ENCODE results near the gene PC.
"Not testable (repeated sequence)": the region's sequence is repeated elsewhere in the genome, so short reads cannot be mapped to it uniquely, and the experiment has no call there.

PC gene

DNA sequence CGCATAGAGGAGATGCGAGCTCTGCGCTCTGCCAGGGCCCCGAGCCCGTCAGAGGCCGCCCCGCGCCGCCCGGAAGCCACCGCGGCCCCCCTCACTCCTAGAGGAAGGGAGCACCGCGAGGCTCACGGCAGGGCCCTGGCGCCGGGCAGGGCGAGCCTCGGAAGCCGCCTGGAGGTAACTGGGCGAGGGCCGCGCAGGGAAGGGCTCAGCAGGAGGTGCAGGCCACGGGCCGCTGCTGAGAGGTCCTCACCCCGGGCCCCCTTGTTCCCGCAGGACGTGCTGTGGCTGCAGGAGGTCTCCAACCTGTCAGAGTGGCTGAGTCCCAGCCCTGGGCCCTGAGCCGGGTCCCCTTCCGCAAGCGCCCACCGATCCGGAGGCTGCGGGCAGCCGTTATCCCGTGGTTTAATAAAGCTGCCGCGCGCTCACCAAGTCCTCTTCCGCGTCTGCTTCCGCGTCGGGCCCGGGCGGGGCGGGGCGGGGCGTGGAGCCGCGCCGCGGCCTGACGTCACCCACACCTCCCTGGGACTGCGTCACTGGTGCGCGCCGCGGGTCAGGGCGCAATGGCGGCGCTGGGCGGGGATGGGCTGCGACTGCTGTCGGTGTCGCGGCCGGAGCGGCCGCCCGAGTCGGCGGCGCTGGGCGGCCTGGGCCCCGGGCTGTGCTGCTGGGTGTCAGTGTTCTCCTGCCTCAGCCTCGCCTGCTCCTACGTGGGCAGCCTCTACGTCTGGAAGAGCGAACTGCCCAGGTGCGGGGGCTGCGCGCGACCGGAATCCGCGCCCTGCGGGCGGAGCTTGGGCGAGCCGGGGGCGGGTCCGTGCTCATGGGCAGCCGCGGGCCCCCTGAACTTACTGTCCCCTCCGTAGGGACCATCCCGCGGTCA is 115.0 kb downstream of the PC start, which contains the start of gene RCE1:
TSS of gene RCE1 (plus strand) at position 546 of the 880 bp plus-strand sequence. CDS start at position 561, 15 bp downstream.
- DNase-seq (ENCODE audit: low read depth in 2 of 2) = peak; percentile 76 to 84

DNA sequence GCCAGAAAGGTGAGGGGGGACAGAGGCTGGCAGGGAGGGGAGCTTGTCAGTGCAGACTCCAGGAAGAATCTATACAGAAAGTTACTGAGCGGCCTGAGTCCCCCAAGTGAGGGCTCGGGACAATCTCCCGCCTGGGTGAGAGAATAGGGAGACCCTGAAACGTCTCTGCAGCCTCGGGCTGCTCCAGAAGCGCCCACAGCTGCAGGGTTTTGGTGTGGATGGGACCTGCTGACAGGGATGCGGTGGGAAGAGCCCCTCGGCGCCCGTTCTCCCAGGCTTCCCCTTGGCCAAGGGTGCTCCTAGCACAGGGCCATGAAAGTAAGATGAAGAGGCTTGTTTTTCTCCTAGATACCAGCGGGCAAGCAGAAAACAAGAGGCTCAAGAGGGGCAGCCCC is 115.7 kb downstream of the PC start:
- no peak for DNase-seq (ENCODE audit: low read depth in 2 of 2)

DNA sequence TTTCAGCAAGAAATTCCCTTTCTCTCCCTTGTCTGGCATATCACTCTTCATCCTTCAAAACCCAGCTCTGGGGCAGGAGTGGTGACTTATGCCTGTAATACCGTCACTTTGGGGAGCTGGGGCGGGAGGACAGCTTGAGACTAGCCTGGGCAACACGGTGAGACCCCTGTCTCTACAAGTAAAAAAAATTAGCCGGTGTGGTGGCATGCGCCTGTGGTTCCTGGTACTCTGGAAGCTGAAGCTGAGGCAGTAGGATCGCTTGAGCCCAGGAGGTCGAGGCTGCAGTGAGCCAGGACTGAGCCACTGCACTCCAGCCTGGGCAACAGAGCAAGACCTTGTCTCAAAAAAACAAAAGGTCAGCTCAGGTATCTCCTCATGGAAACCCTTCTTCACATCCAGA is 116.3 kb downstream of the PC start:
- no peak for DNase-seq (ENCODE audit: low read depth in 2 of 2)

DNA sequence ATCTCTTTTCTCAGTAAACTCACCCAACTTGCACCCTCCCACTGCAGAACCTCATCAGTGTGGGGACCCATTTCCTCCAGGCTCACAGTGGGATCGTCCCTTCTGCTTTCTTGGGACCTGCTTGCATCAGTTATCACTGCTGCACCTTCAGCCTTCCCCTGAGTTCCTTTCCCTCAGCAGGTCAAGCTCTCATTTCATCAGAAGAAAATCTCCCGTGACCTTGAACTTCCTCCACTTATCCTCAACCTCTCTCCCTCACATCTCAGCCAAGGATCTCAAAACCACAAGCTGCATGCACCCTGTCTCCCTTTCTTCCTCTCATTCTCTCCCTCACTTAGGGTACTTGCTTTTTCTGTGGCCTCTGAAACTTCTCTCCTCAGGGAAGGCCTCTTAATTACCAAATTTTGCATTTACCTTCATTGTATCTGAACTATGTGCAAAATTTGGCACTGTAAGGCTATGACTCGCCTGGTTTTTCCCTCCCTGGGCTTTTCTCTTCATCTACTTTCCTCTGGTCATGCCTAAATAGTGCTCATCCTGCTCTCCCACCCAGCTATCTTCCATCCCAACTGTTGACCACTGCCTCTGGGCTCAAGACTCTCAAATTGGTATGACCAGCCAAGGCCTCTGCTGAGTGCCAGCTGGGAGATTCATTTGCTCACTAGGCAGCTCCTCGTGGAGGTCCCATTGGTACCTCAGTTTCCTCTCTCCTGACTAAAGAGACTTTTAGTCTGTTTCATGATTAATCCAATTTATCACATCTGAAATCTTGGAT is 117.7 kb downstream of the PC start:
- DNase-seq (ENCODE audit: low read depth in 2 of 2) = no peak

DNA sequence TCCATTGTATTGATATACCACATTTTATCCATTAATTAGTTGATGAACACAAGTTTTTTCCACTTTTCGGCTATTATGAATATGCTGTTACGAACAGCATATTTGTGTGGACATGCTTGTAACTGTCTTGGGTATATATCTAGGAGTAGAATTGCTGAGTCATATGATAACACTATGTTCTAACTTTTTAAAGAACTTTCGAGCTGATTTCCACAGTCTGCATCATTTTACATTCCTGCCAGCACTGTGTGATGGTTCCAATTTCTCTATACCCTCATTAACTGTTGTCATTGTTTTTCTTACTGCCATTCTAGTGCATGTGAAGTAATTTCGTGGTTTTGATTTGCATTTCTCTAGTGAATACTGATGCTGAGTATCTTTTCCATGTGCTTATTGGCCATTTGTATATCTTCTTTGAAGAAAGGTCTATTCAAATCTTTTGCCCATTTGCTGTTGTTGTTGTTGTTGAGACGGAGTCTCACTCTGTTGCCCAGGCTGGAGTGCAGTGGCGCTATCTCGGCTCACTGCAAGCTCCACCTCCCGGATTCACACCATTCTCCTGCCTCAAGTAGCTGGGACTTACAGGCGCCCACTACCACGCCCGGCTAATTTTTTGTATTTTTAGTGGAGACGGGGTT is 122.3 kb downstream of the PC start:
- no peak for DNase-seq (ENCODE audit: low read depth in 2 of 2)

DNA sequence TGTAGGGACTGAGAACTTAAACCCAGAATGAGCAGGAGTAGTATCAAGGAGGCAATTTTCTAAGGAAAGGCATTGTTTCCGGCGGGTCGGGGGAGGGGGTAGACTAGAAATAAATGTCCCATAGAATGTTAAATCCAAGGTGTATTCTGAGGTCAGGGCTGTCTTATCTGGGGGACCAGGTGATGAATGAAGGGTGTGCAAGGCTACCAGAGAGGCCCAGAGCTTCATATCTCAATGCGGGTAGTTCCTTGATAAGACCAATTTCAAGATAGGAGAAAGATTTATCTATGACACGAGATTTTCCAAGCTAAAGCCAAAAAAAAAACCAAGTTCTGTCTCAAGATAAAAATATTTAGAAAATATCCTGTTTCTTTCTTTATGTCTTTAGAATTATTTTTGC is 123.2 kb downstream of the PC start:
- DNase-seq (ENCODE audit: low read depth in 2 of 2) = no peak

DNA sequence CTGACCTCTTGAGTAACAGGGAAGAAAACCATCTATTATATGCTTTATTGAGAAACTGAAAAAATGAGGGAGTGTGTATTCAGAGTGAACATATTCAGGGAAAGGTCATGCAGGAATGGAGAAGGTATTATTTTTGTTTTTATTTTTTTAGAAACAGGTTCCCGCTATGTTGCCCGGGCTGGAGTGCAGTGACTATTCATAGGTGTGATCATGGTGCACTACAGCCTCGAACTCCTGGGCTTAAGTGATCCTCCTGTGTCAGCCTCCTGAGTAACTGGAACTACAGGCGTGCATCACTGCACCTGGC is 123.7 kb downstream of the PC start:
- DNase-seq (ENCODE audit: low read depth in 2 of 2) = no peak

DNA sequence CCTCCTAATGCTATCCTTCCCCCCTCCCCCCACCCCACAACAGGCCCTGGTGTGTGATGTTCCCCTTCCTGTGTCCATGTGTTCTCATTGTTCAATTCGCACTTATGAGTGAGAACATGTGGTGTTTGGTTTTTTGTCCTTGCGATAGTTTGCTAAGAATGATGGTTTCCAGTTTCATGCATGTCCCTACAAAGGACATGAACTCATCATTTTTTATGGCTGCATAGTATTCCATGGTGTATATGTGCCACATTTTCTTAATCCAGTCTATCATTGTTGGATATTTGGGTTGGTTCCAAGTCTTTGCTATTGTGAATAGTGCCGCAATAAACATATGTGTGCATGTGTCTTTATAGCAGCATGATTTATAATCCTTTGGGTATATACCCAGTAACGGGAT is 133.6 kb downstream of the PC start:
- DNase-seq (ENCODE audit: low read depth in 2 of 2) = not testable (repeated sequence)

DNA sequence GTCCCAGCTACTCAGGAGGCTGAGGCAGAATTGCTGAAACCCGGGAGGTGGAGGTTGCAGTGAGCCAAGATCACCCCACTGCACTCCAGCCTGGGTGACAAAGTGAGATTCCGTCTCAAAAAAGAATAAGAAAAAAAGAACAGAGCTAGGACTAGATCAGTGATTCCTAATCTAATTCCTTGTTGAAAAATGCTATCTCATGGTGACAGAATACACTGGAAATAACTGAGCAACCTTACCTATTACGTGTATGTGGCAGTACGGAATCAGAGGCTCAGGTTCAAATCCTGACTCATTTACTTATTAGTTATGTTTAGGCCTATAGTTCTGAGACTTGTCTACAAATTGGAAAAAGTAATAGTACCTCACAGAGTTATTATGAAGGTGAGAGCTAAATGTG is 134.5 kb downstream of the PC start:
- DNase-seq (ENCODE audit: low read depth in 2 of 2) = no peak

DNA sequence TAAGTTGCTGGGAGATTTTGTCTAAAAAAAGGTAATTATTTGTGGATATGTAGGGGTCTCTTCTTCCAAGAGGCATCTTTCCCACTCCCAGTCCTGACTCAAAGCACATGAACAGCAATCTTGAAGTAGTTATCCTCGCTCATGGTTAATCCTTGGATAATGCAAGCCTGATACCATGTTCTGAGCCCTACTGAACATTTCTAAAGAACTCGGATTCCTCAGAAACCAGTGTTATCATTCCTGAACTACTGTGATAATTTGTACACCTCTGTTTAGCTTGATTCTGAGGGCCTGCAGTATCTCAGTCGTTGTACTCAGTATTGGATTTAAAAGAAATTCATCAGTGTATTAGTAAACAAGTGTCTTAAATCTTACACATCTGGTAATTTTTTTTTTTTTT is 137.3 kb downstream of the PC start:
- no peak for DNase-seq (ENCODE audit: low read depth in 2 of 2)

DNA sequence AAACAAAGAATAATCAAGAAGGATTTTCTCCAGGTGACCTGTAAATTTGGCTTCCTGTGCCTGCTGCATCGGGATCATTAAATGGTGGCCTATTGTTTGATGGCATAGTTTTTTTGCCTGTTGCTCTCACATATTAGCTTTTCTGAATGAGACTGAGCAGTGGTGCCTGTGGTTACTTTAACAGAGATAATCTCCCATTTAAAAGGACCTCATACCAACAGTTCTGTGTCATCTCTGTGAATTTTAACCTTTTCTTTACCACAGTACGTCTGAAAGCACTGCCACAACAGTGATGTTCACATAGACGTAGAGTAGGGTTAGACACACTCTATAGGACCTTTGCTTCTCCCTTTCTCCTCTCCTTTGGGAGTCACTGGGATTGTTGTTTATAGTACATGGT is 137.8 kb downstream of the PC start:
- no peak for DNase-seq (ENCODE audit: low read depth in 2 of 2)

DNA sequence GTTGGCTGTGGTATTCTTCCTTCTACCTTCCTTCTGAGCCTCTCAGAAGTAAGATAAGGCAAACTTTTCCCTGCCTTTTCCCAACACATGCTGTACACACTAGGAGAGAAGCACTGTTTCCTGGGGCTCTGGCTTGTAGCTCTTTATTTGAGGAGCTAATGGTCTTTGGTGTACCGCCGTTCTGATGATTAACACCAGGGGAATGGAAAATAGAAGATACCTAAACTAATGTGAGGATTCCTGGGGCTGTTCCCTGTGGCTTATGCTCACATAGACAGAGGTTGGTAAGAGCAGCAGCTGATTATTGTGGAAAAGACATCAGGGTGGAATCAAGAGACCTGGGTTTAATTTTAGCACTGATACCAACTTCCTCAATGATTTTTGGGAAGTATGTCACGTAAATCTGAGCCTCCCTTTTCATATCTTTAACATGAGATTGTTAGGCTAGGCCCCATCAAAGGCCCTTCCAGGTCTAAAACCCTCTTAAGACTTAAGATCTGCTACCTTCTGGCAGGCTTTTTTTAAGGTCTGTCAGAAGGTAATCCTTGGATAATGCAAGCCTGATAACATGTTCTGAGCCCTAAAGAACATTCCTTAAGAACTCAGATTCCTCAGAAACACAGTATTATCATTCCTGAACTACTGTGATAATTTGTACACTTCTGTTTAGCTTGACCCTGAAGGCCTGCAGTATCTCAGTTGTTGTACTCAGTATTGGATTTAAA is 139.8 kb downstream of the PC start:
- no peak for DNase-seq (ENCODE audit: low read depth in 2 of 2)

DNA sequence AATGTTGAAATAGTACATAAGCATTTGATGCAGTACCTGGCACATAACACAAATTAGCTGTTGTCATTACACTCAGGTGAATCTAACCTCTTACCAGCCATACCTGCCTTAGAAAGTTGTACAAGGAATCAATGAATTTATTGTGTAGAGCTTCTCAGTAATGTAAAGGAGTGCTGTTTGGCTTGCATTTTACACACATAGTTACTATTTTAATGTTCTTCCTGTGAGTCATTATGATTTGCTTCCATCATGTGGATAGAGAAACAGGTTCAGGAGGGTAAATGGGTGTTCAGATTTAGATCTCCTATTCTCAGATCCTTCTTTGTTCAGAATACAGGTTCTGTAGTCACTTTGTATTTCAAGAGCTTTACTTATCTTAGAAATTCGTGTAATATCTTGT is 142.5 kb downstream of the PC start:
- no peak for DNase-seq (ENCODE audit: low read depth in 2 of 2)

DNA sequence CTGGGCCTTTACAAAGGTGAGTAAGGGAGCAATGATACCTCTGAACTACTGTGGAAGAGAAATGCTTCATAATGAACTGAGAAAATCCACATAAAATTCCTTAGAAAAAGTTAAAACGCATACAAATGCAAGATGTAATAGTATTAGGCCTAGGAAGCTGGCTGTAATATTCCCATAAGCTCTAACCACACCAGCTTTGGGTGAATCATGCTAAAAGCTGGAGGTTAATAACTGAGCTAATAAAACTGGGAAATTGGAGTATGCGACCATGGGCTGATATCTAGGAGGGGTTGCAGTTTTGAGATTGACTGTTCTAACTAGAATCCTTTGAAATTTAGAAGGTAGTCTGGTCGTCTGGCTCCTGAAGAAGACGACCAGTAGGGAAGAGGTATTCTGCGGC is 143.5 kb downstream of the PC start:
- DNase-seq (ENCODE audit: low read depth in 2 of 2) = no peak

DNA sequence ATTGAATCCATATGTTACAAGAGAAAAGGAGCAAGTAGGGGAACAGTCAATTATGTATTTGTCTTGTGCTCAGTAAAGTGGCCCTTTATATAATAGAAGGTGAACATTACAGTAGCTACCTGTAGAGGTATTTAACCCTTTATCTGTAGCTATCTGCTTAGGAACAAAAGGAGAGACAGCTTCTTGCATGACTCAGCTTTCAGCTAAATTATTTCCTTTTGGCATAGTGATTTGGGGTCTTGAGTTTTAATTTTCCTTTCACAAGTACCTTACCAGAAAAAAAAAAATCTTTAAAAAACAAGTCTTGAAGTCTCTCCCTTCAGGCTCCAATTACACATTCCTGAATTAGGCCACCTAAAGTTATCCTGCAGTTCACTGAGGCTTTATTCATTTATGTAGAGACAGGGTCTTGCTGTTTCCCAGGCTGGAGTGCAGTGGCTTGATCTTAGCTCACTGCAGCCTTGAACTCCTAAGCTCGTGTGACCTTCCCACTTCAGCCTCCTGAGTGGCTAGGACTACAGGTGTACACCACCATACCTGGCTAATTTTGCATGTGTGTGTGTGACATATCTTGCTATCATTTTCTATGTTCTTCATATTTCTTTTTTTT is 147.5 kb downstream of the PC start:
- no peak for DNase-seq (ENCODE audit: low read depth in 2 of 2)

DNA sequence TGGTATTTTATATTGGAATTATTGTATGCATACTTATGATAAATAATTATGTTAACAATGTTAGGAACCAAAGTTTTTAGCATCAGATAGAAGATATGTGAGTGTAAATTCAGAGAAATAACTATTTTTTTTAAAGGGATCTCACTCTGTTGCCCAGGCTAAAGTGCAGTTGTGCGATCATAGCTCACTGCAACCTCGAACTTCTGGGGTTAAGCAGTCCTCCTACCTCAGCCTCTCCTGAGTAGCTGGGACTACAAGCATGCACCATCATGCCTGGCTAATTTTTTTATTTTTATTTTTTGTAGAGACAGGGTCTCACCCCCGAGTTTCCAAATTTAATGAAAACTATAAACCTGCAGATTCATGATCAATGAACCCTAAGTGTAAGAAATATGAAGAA is 148.6 kb downstream of the PC start:
- DNase-seq (ENCODE audit: low read depth in 2 of 2) = no peak

DNA sequence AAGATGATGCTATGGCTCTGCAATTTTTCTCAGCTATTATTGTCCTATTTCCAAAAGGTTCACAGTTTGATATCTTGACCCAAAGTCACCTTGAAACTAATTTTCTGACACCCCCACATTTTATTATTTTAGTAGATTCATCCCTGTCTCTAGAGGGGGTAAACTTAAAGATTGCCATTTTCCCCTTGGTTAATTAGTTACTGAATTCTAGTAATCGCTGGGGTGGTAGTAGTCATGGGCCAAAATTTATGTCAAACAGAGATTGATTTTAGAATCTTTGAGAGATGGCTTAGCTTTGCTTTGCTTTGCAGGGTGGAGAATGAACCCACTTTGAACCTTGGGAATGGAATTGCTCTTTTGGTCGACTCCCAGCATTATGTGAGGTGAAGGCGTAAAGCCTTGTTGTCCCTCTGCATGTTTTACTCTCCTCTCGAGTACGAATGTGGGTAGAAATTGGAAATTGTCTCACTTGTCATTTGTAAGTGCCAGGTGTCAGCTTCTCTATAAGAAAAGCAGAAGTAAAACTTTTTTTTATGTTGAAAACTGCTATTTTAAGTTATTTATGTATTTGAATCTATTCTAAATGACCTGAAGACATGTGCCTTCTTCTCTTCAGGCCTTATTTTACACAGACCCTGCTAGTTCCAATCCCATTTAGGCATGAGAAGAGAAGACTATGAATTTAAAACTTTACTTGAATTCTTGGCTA is 157.3 kb downstream of the PC start:
- no peak for DNase-seq (ENCODE audit: low read depth in 2 of 2)

DNA sequence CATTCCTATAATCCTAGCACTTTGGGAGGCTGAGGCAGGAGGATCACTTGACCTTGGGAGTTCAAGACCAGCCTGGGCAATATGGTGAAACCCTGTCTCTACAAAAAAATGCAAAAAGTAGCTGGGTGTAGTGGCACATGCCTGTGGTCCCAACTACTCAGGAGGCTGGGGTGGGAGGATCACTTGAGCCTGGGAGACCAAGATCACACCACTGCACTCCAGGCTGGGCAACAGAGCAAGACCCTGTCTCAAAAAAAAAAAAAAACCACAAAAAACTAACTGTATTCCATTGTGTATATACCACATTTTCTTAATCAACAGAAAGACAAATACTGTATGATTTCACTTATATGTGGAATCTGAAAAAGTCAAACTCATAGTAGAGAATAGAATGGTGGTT is 158.4 kb downstream of the PC start:
- not testable (repeated sequence) for DNase-seq (ENCODE audit: low read depth in 2 of 2)

Measured in stimulated activated CD4-positive, alpha-beta T cell treated with anti-CD3 and anti-CD28 coated beads, Interleukin-12 subunit alpha, Interleukin-12 subunit beta, amount 100 ng/mL, for 24 hours (primary cell).